GM06990 (cell line): ENCODE measurements around the gene ADAMTS17.

ENCODE experiments used
- DNase-seq: peaks from one replicate; pipeline ENCODE4 v3.0.0-alpha.2; 2011; ENCODE audit not compliant: insufficient read length; ENCODE audit errors: extremely low read depth
- H3K27me3 ChIP-seq: replicated peaks from 2 replicates; pipeline ENCODE4 v1.6.0; 2011; ENCODE audit warnings: low read length; ENCODE audit not compliant: control insufficient read depth, insufficient read depth
- H3K36me3 ChIP-seq: 2 replicates; pipeline ENCODE4 v1.5.1; 2011; ENCODE audit warnings: low read length; ENCODE audit not compliant: control insufficient read depth, insufficient read depth
- H3K4me3 ChIP-seq: replicated peaks from 2 replicates; pipeline ENCODE4 v1.5.1; 2011; ENCODE audit warnings: low read depth, mild to moderate bottlenecking, control low read depth, low read length
- CTCF ChIP-seq: IDR thresholded peaks from 2 replicates; pipeline ENCODE4 v1.5.1; 2011; ENCODE audit warnings: low read length, control low read depth, mild to moderate bottlenecking, inconsistent platforms; ENCODE audit not compliant: insufficient read depth, poor library complexity, severe bottlenecking

ADAMTS17 gene

GRCh38 chr15:100168787-100169186 lies 173.0 kb downstream of the ADAMTS17 start:
- no peaks in the 10 kb centered on the region for H3K27me3 ChIP-seq
- no peak overlapping the region for H3K4me3 ChIP-seq
- TF ChIP-seq CTCF, result no peak
- DNase-seq, result no peak
- H3K36me3 ChIP-seq, result no peaks in the 10 kb centered on the region

- DNase-seq, result no peak
- H3K36me3 ChIP-seq, result no peaks in the 10 kb centered on the region
- no peak overlapping the region for H3K4me3 ChIP-seq
- H3K27me3 ChIP-seq, result no peaks in the 10 kb centered on the region
- TF ChIP-seq CTCF, result no peak
These were observed 173.8 kb downstream of the ADAMTS17 start for GRCh38 chr15:100167884-100168375.

- H3K36me3 ChIP-seq, result no peaks in the 10 kb centered on the region
- DNase-seq, result no peak
- no peak for TF ChIP-seq CTCF
- no peak overlapping the region for H3K4me3 ChIP-seq
- no peaks in the 10 kb centered on the region for H3K27me3 ChIP-seq
These were observed 175.5 kb downstream of the ADAMTS17 start for GRCh38 chr15:100166313-100166712.

GRCh38 chr15:100163961-100164360 lies 177.8 kb downstream of the ADAMTS17 start:
- DNase-seq, result no peak
- H3K36me3 ChIP-seq, result no peaks in the 10 kb centered on the region
- TF ChIP-seq CTCF, result no peak

GRCh38 chr15:100160953-100161352 lies 180.8 kb downstream of the ADAMTS17 start:
- Histone ChIP-seq H3K4me3 (no peak overlapping the region), H3K36me3 (no peaks in the 10 kb centered on the region), H3K27me3 (no peaks in the 10 kb centered on the region; the same call in 1 of the 2 replicates)
- no peak for TF ChIP-seq CTCF
- no peak for DNase-seq

More at GRCh38 chr15:100163961-100164360, 177.8 kb downstream of the ADAMTS17 start:
- H3K27me3 ChIP-seq, result no peaks in the 10 kb centered on the region; the same call in 1 of the 2 replicates
- H3K4me3 ChIP-seq, result no peak overlapping the region

- DNase-seq, result no peak
- TF ChIP-seq CTCF, result no peak
- Histone ChIP-seq H3K36me3 (no peaks in the 10 kb centered on the region), H3K27me3 (no peaks in the 10 kb centered on the region; the same call in 1 of the 2 replicates), H3K4me3 (no peak overlapping the region)
These were observed 182.3 kb downstream of the ADAMTS17 start for GRCh38 chr15:100159436-100159835.
